Stimulated activated CD4-positive, alpha-beta T cell treated with anti-CD3 and anti-CD28 coated beads, Interleukin-1b, Interleukin-23, amount 100 ng/mL, for 24 hours (primary cell): ENCODE measurements around the gene IL3RA.
"Not testable (repeated sequence)": the region's sequence is repeated elsewhere in the genome, so short reads cannot be mapped to it uniquely, and the experiment has no call there.

Experiments
- DNase-seq, 4 experiments: peaks; one replicate each; pipeline ENCODE4 v3.0.0-alpha.2; 2020; ENCODE audit warnings: low read depth in 4 of 4, low spot score in 1 of 4

Gene IL3RA

DNA sequence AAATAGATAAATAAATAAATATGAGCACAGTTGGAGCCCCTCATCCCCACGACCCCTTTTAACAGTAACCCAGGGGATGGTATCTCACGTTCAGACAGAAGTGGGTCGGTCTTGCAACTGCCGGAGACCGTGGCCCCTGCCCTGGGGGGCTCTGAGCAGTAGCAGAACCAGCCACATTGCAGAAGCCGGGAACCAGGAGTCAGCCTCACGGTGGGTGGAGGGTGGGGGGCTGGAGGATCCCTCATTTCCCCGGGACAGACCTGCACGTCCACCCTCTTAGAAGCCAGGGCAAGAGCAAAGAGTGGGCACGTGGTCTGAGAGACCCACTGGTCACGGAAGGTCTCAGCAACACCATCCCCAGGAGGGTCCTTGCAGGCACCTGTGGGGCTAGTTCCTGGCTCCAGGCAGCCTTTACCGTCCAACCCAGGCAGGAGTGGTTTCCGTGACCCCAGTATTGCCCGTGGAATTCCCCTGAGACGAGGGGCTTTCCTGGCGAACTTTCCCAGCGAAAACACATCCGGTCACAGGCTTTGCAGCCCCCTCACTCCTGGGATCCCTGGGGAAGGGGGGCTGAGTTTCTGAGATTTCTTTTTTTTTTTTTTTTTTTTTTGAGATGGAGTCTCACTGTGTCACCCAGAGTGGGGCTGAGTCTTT lies 8.8 kb upstream of the IL3RA start:
- DNase-seq, result no peak

DNA sequence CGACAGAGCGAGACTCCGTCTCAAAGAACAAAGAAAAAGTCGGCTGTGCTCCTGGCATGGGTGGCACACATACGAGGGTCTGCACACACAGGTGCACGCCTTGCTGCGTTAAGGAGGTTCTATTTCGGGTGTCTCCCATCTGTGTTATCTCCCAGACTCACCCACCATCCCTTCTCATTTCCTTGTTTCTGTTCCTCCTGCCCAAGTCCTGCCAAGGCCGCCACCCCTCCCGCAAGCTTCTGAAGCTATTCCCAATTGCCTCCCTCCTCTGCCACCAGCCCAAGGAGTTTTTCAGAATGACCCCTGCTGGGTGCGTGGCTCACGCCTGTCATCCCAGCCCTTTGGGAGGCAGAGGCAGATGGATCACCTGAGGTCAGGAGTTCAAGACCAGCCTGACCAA lies 6.0 kb upstream of the IL3RA start:
- DNase-seq, result no peak

DNA sequence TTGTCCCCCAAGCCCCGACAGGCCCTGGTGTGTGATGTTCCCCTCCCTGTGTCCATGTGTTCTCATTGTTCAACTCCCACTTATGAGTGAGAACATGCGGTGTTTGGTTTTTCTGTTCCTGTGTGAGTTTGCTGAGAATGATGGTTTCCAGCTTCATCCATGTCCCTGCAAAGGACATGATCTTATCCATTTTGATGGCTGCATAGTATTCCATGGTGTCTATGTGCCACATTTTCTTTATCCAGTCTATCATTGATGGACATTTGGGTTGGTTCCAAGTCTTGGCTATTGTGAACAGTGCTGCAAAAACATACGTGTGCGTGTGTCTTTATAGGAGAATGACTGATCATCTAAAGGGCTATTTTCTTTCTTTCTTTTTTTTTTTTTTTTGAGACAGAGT lies 4.2 kb upstream of the IL3RA start:
- DNase-seq, result not testable (repeated sequence)

DNA sequence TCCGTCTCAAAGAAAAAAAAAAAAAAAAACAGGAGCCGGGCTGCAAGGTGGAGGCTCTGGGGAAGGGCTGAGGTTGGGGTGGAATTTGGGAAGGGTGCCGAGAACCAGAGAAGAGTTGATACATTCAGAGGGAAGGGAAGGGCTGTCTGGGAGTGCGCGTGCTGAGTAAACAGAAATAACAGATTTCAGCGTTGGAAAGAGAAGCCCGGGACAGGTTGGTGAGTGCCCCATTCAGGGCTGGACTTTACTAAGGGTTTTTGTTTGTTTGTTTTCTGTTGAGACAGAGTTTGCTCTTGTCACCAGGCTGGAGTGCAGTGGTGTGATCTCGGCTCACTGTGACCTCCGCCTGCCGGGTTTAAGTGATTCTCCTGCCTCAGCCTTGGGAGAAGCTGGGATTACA lies 1.7 kb upstream of the IL3RA start:
- no peak for DNase-seq

DNA sequence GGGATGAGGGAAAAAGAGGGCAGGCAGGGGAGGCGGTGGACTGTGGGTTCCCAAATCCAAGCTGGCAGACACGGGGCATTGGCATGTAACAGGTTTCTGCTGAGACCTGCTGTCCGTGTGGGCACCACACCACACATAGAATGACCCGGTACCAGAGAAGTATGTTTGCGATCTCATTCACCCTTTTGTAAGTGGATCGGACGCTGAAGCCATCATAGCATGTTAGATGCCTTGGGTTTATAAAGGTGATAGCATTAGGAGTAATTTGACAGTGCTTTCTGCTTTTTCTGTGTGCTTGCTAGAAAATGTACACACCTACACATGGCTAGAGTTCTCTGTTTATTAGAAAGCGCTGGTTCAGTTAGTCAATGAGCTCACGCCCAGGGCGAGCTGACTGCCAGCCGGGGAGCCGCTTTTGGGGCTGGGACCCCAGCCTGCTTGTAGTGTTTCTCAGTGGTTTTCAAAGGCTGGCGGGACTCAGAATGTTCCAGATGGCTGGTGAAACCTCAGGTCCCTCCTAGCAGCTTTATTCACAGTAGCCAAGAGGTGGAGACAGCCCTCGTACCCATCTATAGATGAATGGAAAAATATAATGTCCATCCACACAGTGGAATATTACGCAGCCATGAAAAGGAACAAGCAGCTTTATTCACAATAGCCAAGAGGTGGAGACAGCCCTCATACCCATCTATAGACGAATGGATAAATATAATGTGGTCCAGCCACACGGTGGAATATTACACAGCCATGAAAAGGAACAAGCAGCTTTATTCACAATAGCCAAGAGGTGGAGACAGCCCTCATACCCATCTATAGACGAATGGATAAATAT lies 579 bp downstream of the IL3RA start:
- no peak for DNase-seq

DNA sequence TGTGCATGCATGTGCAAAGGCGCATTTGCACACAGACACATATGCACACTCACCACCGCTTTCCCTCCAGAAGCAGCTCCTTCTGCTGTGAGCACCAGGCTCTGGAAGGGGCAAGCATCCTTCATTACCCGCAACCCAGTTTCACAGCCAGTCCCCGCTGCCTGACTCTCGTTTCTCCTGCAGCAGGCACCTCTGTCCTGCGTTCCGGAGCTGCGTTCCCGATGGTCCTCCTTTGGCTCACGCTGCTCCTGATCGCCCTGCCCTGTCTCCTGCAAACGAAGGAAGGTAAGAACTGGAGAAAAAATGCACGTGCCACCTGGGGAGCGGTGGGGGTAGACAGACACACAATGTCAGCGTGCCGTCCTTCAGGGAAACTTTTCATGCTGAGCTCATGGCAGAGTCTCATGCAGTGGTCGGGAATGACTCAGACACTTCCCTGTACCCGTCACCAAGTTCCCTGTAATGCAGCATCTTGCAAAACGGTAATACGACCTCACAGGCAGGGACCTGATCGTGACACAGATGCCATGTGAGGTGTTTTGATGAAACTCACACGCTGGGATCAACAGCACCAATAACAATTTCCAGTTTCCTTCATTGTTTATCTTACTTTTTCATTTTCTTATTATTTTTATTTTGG lies 5.1 kb downstream of the IL3RA start:
- no peak for DNase-seq

DNA sequence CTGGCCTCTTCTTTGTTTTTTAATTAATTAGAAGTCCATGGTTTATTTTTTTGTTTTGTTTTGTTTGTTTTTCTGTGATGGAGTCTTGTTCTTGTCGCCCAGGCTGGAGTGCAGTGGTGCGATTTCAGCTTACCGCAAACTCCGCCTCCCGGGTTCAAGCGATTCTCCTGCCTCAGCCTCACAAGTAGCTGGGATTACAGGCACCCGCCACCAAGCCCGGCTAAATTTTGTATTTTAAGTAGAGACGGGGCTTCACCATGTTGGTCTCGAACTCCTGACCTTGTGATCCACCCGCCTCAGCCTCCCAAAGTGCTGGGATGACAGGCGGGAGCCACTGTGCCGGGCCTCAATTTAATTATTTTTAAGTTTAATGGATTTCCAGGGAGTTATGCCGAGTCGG lies 13.0 kb downstream of the IL3RA start:
- not testable (repeated sequence) for DNase-seq

DNA sequence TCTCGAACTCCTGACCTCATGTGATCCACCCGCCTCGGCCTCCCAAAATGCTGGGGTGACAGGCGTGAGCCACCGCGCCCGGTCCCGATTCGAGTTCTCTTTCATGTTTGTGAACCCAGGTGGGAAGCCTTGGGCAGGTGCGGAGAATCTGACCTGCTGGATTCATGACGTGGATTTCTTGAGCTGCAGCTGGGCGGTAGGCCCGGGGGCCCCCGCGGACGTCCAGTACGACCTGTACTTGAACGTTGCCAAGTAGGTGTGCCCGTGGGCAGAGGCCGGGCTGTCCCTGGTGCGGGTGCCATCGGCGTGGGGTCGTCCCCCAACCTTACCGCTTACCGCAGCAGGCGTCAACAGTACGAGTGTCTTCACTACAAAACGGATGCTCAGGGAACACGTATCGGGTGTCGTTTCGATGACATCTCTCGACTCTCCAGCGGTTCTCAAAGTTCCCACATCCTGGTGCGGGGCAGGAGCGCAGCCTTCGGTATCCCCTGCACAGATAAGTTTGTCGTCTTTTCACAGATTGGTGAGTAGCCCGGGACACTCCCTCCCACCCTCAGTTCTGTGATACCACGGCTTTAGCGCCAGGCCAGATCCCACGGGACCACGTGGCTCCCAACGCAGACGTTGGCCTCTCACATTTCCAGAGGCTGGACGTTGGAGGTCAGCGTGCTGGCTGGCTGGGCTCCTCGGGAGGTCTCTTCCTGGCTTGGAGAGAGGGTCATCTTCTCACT lies 15.6 kb downstream of the IL3RA start:
- no peak for DNase-seq

DNA sequence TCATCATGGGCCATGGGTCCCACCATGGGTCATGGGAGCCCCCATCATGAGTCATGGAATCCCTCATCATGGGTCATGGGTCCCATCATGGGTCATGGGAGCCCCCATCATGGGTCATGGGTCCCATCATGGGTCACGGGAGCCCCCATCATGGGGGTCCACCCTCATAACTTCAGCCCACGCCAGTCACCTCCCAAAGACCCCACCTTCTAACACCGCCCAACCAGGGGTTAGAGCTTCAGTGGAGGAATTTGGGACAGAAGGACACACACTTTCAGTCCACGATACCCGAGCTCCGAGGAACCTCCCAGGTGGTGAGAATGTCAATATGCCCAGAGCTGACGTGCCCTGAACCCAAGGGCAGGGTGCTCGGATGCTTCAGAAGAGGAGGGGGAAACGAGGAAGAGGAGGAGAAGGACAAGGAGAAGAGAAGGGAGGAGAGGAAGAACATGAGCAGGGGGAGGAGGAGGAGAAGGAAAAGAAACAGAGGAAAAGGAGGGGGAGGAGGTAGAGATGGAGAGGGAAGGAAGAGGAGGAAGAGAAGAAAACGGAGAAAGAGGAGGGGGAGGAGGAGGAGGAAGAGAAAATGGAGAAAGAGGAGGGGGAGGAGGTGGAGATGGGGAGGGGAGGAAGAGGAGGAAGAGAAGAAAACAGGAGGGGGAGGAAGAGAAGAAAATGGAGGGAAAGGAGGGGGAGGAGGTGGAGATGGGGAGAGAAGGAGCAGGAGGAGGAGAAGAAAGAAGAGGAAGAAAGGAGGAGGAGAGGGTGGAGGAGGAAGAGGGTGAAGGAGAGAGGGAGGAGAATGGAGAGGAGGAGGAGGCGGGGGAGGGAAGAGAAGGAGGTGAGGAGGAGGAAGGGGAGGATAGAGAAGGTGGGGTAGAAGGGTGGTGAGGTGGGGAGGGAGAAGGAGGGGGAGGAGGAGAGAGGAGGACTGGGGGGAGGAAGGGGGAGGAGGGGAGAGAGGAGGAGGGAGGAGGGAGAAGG lies 17.7 kb downstream of the IL3RA start:
- no peak for DNase-seq

DNA sequence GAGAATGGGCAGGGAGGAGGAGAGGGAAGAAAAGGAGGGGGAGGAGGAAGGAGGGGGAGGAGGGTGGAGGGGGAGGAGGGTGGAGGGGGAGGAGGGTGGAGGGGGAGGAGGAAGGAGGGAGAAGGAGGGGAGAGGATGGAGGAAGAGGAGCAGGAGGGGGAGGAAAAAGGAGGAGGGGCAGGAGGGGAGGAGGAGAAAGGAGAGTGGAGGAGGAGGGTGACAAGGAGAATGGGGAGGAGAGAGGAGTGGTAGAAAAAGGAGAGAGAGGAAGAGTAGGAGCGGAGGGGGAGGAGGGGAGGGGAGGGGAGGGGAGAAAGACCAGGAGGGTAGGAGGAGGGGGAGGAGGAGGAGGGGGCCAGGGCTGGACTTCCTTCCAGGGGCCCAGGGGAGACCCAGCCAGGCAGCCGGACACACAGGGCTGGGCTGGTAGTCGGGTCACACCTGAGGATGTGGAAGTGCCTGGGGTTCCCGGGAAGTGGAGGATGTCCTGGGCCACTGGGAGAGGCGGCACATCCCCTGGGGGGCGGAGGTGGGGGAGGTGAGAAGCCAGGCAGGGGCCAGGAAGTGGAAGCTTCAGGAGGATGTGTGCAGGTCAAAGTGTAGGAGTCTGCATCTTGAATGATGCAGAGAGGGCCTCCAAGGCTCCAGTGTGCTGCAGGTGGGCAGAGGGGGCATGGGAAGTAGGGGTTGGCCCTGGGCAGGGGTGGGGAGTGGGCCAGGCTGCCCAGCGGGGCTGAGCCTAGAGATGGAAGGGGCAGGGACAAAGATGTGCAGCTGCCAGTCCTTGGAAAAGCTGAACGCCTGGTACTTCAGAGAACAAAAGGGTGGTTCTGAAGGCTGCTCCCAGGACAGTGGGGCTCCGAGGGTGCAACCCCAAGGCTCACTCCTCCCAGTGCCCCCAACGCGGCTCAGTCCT lies 18.8 kb downstream of the IL3RA start:
- DNase-seq, result no peak

DNA sequence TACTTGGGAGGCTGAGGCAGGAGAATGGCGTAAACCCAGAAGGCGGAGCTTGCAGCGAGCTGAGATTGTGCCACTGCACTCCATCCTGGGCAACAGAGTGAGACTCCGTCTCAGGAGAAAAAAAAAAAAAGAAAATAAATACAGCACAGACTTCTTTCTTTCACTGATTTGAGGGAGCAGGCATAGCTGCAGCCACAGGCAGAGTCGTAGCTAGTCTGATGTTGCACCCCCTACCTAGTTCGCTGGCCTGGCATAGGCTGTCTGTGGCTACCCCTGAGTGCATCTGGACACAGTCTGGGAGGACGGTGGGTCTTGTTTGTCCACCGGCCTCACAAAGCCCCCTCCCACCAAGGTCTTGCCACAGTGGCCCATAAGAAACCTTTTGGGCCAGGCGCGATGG lies 21.4 kb downstream of the IL3RA start:
- DNase-seq, result no peak

DNA sequence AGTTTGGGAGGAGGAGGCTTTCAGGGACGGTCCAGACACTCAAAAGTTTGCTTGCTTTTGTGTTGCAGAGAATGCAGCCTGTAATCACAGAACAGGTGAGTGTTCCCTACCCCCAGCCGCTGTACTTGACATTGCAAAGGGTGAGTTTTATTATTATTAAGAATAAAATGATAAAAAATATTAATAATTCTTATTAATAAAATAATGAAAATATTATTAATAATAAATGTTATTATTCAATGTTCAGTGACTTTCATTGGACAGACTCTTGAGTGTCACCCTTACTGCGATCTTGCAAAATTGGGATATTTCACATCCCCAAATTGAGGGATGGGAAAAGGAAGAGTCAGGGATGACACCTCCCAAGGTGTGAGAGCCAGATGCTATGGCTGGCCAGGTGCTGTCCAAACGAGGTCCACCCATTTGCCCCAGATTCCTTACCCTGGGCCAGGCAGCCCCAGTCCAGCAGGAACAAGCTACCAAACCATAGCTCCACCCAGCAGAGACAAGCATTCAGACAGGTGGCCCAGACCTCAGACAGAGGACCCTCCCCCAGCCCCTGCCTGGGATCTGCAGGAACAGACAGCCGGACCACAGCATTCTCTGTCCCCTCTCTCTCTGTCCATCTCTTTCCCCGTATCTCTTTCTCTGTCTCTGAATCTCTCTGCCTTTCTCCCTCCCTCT lies 22.4 kb downstream of the IL3RA start:
- DNase-seq, result no peak

DNA sequence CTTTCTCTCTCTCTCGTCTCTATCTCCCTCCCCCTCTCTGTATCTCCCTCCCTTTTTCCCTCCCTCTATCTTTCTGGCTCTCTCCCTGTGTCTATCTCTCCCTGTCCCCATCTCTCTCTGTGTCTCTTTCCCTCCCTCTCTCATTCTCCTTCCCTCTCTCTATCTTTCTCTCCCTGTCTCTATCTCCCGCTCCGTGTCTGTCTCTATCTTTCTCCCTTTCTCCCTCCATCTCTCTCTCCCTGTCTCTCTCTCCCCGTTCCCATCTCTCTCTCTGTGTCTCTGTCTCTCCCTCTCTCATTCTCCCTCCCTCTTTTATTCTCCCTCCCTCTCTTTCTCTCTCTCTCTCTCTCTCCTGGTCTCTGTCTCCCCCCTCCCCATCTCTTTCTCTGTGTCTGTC lies 22.9 kb downstream of the IL3RA start:
- DNase-seq, result no peak

DNA sequence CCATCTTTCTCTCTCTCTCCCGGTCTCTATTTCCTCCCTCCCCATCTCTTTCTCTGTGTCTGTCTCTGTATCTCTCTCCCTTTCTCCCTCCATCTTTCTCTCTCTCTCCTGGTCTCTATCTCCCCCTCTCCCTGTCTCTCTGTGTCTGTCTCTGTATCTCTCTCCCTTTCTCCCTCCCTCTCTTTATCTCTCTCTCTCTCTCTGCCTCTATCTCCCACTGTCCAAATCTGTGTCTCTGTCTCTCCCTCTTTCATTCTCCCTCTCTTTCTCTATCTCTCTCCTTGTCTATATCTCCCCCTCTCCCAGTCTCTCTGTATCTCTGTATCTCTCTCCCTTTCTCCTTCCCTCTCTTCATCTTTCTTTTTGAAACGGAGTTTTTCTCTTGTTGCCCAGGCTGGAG lies 23.6 kb downstream of the IL3RA start:
- DNase-seq, result no peak

DNA sequence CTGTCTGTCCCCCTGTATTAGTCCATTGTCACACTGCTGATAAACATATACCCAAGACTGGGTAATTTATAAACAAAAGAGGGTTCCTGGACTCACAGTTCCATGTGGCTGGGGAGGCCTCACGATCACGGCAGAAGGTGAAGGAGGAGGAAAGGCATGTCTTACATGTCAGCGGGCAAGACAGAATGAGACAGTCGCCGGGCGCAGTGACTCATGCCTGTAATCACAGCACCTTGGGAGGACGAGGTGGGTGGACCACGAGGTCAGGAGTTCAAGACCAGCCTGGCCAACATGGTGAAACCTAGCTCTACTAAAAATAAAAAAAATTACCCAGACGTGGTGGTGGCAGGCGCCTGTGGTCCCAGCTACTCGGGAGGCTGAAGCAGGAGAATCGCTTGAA lies 24.7 kb downstream of the IL3RA start:
- DNase-seq, result no peak

DNA sequence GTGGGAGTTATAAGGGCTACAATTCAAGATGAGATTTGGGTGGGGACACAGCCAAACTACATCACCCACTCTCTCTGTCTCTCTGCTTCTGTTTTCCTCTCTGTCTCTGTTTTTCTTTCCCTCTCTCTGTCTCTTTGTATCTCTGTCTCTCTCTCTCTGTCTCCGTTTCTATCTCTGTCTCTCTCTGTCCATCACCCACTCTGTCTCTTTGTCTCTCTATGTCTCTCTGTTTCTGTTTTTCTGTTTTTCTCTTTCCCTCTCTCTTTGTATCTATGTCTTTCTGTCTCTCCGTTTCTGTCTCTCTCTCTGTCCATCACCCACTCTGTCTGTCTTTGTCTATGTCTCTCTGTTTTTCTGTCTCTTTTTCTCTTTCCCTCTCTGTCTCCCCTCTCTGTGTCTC lies 25.3 kb downstream of the IL3RA start:
- no peak for DNase-seq

DNA sequence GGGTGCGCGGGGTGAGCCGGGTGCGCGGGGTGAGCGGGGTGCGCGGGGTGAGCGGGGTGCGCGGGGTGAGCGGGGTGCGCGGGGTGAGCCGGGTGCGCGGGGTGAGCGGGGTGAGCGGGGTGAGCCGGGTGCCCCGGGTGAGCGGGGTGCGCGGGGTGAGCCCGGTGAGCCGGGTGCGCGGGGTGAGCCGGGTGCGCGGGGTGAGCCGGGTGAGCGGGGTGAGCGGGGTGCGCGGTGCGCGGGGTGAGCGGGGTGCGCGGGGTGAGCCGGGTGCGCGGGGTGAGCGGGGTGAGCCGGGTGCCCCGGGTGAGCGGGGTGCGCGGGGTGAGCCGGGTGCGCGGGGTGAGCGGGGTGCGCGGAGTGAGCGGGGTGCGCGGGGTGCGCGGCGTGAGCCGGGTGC lies 29.8 kb downstream of the IL3RA start:
- DNase-seq, result not testable (repeated sequence)

DNA sequence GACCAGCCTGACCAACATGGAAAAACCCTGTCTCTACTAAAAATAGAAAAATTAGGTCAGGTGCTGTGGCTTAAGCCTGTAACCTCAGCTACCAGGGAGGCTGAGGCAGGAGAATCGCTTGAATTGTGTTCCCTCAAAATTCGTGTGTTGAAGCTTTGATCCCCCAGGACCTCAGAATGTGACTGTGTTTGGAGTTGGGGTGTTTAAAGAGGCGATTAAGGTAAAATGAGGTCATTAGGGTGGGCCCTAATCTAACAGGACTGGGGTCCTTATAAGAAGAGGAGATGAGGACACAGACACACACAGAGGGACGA lies 31.8 kb downstream of the IL3RA start:
- DNase-seq, result no peak

DNA sequence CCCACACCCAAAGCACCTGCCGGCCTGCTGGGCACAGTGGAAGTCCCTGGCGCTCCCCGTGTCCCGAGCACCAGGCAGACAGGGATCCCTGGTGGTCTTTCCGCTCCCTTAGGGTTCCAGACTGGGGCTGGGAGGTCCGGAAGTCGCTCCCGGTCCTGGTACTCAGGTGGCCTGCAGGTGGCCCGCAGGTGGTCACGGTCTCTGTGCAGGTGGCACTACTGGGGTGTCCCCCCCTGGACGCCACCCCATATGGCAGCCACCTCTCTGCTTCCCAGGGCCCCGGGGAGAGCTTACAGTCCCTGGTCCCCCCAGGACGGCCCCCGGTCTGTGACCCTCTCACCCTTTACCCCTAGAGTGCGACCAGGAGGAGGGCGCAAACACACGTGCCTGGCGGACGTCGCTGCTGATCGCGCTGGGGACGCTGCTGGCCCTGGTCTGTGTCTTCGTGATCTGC lies 41.7 kb downstream of the IL3RA start:
- no peak for DNase-seq
